Stimulated activated memory B cell treated with anti-CD40 and anti-IgM and Interleukin-4, amounts not matched to agents 10 μg/mL and 1 μg/mL and 100 μg/mL, for 72 hours (primary cell): ENCODE results near the gene TMEM176A.

ENCODE experiments used
- ATAC-seq: fragments of 150-1000 bp; cut with Tn5 transposase; 2 replicates; pipeline ENCODE4 v1.10.0; 2021
- H3K27ac Mint-ChIP-seq: one replicate; pipeline ENCODE4 v1.8.0; 2022; ENCODE audit warnings: mild to moderate bottlenecking, mixed read lengths
- H3K27me3 Mint-ChIP-seq: one replicate; pipeline ENCODE4 v1.8.0; 2022; ENCODE audit warnings: mixed read lengths
- H3K36me3 Mint-ChIP-seq: one replicate; pipeline ENCODE4 v1.8.0; 2022; ENCODE audit warnings: mixed read lengths
- H3K4me1 Mint-ChIP-seq: one replicate; pipeline ENCODE4 v1.8.0; 2022; ENCODE audit warnings: mixed read lengths
- H3K4me3 Mint-ChIP-seq: one replicate; pipeline ENCODE4 v1.8.0; 2022; ENCODE audit warnings: mild to moderate bottlenecking, moderate library complexity, mixed read lengths
- H3K9me3 Mint-ChIP-seq: one replicate; pipeline ENCODE4 v1.8.0; 2022; ENCODE audit warnings: mixed read lengths

The TMEM176A gene

GRCh38 chr7:150781103-150781502 is 19.5 kb upstream of the TMEM176A start:
- peaks cover 21% of the 10 kb centered on the region for H3K27me3 Mint-ChIP-seq

GRCh38 chr7:150781961-150782360 is 18.6 kb upstream of the TMEM176A start:
- H3K27ac Mint-ChIP-seq = no peak overlapping the region
- H3K36me3 Mint-ChIP-seq = no peaks in the 10 kb centered on the region
- H3K4me3 Mint-ChIP-seq = no peak overlapping the region
- H3K27me3 Mint-ChIP-seq = peaks cover 21% of the 10 kb centered on the region
- no peak for ATAC-seq
- peaks cover 14% of the 10 kb centered on the region for H3K4me1 Mint-ChIP-seq
- H3K9me3 Mint-ChIP-seq = no peaks in the 10 kb centered on the region

More at GRCh38 chr7:150781103-150781502, 19.5 kb upstream of the TMEM176A start:
- Mint-ChIP-seq H3K4me3 (no peak overlapping the region), H3K36me3 (no peaks in the 10 kb centered on the region), H3K27ac (no peak overlapping the region), H3K4me1 (peaks cover 13% of the 10 kb centered on the region), H3K9me3 (no peaks in the 10 kb centered on the region)
- no peak for ATAC-seq

GRCh38 chr7:150784120-150784736 is 16.3 kb upstream of the TMEM176A start:
- no peak for ATAC-seq
- H3K4me3 Mint-ChIP-seq = no peak overlapping the region
- H3K27ac Mint-ChIP-seq = no peak overlapping the region
- H3K36me3 Mint-ChIP-seq = no peaks in the 10 kb centered on the region
- peaks cover 20% of the 10 kb centered on the region for H3K4me1 Mint-ChIP-seq
- H3K9me3 Mint-ChIP-seq = no peaks in the 10 kb centered on the region
- peaks cover 21% of the 10 kb centered on the region for H3K27me3 Mint-ChIP-seq

GRCh38 chr7:150784954-150785353 is 15.6 kb upstream of the TMEM176A start:
- ATAC-seq = no peak
- peak overlapping the region; percentile 25 for H3K27ac Mint-ChIP-seq
- H3K4me1 Mint-ChIP-seq = peaks cover 20% of the 10 kb centered on the region

GRCh38 chr7:150787321-150788281 is 13.0 kb upstream of the TMEM176A start:
- peak; percentile 62 for ATAC-seq
- peak overlapping the region; percentile 9 for H3K4me3 Mint-ChIP-seq
- peak overlapping the region; percentile 86 for H3K27ac Mint-ChIP-seq

More at GRCh38 chr7:150784954-150785353, 15.6 kb upstream of the TMEM176A start:
- no peaks in the 10 kb centered on the region for H3K36me3 Mint-ChIP-seq
- H3K4me3 Mint-ChIP-seq = no peak overlapping the region
- no peaks in the 10 kb centered on the region for H3K9me3 Mint-ChIP-seq
- peaks cover 21% of the 10 kb centered on the region for H3K27me3 Mint-ChIP-seq

GRCh38 chr7:150788474-150789269 is 11.9 kb upstream of the TMEM176A start:
- H3K36me3 Mint-ChIP-seq = no peaks in the 10 kb centered on the region
- peaks cover 8% of the 10 kb centered on the region for H3K27me3 Mint-ChIP-seq
- H3K9me3 Mint-ChIP-seq = no peaks in the 10 kb centered on the region
- no peak overlapping the region for H3K4me3 Mint-ChIP-seq
- ATAC-seq = no peak
- H3K27ac Mint-ChIP-seq = peak overlapping the region; percentile 86
- peaks cover 20% of the 10 kb centered on the region for H3K4me1 Mint-ChIP-seq

More at GRCh38 chr7:150787321-150788281, 13.0 kb upstream of the TMEM176A start:
- no peaks in the 10 kb centered on the region for H3K36me3 Mint-ChIP-seq
- H3K9me3 Mint-ChIP-seq = no peaks in the 10 kb centered on the region
- peaks cover 8% of the 10 kb centered on the region for H3K27me3 Mint-ChIP-seq
- peaks cover 20% of the 10 kb centered on the region for H3K4me1 Mint-ChIP-seq

DNA sequence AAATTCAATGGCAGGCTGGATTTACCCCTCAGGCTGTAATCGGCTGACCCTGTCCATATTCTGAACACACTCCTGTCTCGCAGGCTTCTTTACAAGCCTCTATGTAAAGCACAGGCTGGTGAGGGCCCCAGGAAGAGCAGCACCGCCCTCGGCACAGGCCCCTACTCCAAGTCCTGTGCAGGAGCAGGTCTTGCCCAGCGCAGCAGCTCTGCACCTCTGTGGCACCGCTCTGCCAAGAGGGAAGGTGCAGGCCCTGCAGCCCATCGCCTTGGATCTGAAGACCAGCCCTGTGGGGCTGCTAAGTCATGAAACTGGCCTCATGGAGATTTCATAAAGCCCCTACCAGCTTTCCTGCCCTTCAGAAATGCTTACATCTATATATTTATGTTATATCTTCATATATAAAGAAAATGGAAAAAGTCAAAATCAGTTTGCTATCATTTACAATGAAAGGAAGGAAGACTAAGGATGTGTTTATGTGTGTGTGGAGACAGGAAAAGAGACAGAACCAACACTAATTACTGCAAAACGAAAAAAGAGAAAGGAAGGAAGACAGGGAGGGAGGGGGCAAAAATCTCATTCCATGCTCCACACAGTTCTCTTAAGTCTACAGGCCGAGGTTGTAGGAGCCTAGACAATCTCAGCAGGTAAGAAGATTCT is 10.0 kb upstream of the TMEM176A start:
- H3K4me3 Mint-ChIP-seq = no peak overlapping the region
- no peaks in the 10 kb centered on the region for H3K9me3 Mint-ChIP-seq
- no peak for ATAC-seq
- no peak overlapping the region for H3K27ac Mint-ChIP-seq
- H3K4me1 Mint-ChIP-seq = peaks cover 19% of the 10 kb centered on the region
- peaks cover 8% of the 10 kb centered on the region for H3K27me3 Mint-ChIP-seq
- H3K36me3 Mint-ChIP-seq = no peaks in the 10 kb centered on the region

GRCh38 chr7:150791304-150791703 is 9.3 kb upstream of the TMEM176A start:
- Mint-ChIP-seq H3K4me3 (no peak overlapping the region), H3K27ac (no peak overlapping the region), H3K4me1 (peaks cover 12% of the 10 kb centered on the region), H3K27me3 (peaks cover 8% of the 10 kb centered on the region), H3K36me3 (no peaks in the 10 kb centered on the region), H3K9me3 (peaks cover under 1% of the 10 kb centered on the region)
- ATAC-seq = no peak

DNA sequence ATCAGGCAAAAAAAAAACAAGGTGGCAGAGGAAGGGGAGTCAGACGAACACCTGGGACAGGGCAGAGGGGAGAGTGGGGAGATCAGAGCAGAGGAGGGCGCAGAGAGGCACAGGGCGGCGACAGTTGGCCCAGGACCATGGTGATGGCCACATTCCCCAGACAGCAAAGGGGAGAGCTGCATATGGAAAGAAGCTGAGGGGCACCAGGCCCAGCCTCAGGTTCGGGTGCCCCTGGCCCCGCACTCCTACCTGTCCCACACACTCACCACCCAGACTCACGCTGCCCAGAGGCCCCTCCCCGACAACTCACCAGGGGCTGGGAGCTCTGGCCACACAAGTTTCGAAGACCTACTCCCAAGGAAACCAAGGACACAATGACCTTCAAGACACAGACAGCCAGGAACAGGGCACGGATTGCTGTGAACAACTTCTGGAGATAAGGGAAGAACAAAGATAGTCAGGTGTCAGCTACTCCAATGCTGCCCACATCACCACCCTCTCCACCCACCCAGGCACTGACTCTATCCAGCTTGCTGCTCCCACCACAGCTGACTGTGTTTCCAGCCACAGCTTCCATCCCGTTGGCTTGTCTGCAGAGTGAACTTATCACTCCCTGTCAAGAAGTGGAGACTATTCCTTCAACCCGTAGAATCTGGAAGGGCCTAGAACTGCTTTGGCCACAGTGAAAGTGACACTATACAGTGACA is 8.7 kb upstream of the TMEM176A start:
- Mint-ChIP-seq H3K4me1 (peaks cover 12% of the 10 kb centered on the region), H3K27ac (no peak overlapping the region), H3K4me3 (no peak overlapping the region), H3K36me3 (no peaks in the 10 kb centered on the region), H3K9me3 (peaks cover 2% of the 10 kb centered on the region), H3K27me3 (peaks cover 8% of the 10 kb centered on the region)
- ATAC-seq = no peak

DNA sequence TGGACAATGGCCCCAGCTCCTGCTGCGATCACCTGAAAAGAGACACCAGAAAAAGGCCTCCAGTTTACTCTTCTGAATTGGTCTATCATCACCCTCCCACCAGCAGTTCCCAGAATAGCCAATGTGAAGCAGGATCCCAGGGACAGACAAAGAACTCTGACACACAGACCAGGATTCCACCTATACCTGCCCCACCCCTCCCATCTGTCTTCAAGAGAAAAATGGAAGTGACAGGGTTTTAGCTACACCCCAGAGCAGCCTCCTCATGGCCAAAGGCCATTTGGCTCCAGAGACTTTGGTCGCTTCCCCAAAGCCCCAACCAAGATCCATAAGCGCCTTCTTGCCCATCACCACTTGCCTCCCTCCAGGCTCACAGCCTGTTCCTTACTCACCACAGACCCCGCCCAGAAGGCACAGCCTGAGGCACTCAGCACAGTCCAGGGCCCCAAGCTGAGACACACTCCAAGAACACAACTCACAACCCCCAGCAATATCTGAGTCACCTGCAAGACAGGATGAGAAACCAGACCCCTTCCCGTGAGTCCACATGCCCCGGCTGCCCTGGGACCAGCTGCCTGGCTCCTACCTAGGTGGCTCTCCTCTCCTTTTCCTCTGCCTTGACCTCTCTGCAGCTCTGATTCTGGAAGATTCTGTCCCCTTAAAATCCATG is 6.9 kb upstream of the TMEM176A start:
- H3K36me3 Mint-ChIP-seq = no peaks in the 10 kb centered on the region
- peaks cover 13% of the 10 kb centered on the region for H3K27me3 Mint-ChIP-seq
- ATAC-seq = no peak
- no peak overlapping the region for H3K4me3 Mint-ChIP-seq
- H3K27ac Mint-ChIP-seq = no peak overlapping the region
- peaks cover 4% of the 10 kb centered on the region for H3K9me3 Mint-ChIP-seq
- H3K4me1 Mint-ChIP-seq = no peaks in the 10 kb centered on the region

DNA sequence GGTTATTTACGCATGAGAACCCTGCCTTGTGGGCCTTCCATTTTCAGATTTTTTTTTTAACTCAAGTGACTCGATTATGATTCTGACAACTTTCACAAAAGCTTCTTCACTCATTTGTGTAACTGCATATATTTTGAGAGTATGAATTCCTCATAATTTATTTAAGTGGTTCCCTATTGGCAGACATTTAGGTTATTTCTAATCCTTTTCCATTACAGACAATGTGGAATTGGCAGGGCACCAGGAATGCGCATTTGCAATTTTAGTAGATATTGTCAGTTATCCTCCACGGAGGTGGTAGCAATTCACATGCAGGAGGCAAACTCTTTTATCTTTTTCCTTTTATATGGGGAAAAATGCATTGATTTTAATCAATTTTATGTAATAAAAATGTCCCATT is 2.9 kb upstream of the TMEM176A start:
- peaks cover 5% of the 10 kb centered on the region for H3K9me3 Mint-ChIP-seq
- no peak overlapping the region for H3K4me3 Mint-ChIP-seq
- peaks cover 42% of the 10 kb centered on the region for H3K27me3 Mint-ChIP-seq
- ATAC-seq = no peak
- H3K4me1 Mint-ChIP-seq = peaks cover 12% of the 10 kb centered on the region
- no peaks in the 10 kb centered on the region for H3K36me3 Mint-ChIP-seq
- H3K27ac Mint-ChIP-seq = no peak overlapping the region

DNA sequence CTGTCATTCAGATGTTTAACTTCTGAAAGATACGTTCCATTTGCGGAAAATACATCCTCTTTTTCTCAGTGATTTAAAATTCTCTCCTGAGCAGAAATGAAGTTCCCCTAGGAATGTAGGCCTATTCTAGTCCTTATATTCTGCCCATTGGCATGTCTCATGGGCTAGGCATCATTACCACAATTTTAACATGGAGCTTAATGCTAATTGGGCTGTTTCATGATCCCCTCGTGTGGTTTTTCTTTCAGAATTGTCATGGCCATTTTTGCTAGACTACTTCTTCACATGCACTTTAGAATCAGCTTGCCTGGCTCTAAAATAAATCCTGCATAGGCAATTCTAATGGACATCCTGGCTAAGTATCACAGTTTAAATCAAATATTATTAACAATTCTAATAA is 1.4 kb upstream of the TMEM176A start:
- Mint-ChIP-seq H3K27ac (no peak overlapping the region), H3K4me3 (no peak overlapping the region), H3K27me3 (peaks cover 46% of the 10 kb centered on the region), H3K9me3 (peaks cover 5% of the 10 kb centered on the region), H3K36me3 (no peaks in the 10 kb centered on the region), H3K4me1 (peaks cover 12% of the 10 kb centered on the region)
- no peak for ATAC-seq

- H3K36me3 Mint-ChIP-seq = no peaks in the 10 kb centered on the region
- H3K27me3 Mint-ChIP-seq = peaks cover 54% of the 10 kb centered on the region
- no peak within 1 kb of the TSS for H3K27ac Mint-ChIP-seq
- peak within 1 kb of the TSS; percentile 30 for H3K4me3 Mint-ChIP-seq
- H3K4me1 Mint-ChIP-seq = peaks cover 12% of the 10 kb centered on the region
- peak; percentile 32 for ATAC-seq
- peaks cover 7% of the 10 kb centered on the region for H3K9me3 Mint-ChIP-seq
Observed at GRCh38 chr7:150799741-150800580, 608 bp upstream of the TMEM176A start, which contains the start of gene TMEM176B. TMEM176B (minus strand) TSS chr7:150800364; CDS start chr7:150796569, 3,795 bp downstream.
